ENCODE data around the gene STH.

GRCh38 chr17:46031440-46031839 is 32.4 kb downstream of the STH start:
- TF ChIP-seq CEBPB (IDR thresholded peaks at IDR 0.05; ENCODE audit: low read depth, low read length) (no peak), POLR2A (IDR thresholded peaks at IDR 0.05; ENCODE audit: low read depth, low read length) (no peak), RCOR1 (IDR thresholded peaks at IDR 0.05; ENCODE audit: insufficient replicate concordance, low read length) (no peak), MAZ (IDR thresholded peaks at IDR 0.05; ENCODE audit: borderline replicate concordance, low read depth, low read length) (no peak), BHLHE40 (IDR thresholded peaks at IDR 0.05; ENCODE audit: low read depth, low read length) (no peak), SMC3 (IDR thresholded peaks at IDR 0.05; ENCODE audit: low read depth, low read length) (no peak), RAD21 (IDR thresholded peaks at IDR 0.05; ENCODE audit: low read length) (no peak), ELK1 (IDR thresholded peaks at IDR 0.05; ENCODE audit: borderline replicate concordance, low read depth, low read length) (no peak), RFX5 (IDR thresholded peaks at IDR 0.05; ENCODE audit: low read depth, low read length) (no peak), MAFK (IDR thresholded peaks at IDR 0.05; ENCODE audit: low read depth, low read length) (no peak), USF2 (IDR thresholded peaks at IDR 0.05; ENCODE audit: low read depth, low read length) (no peak), FOS (IDR thresholded peaks at IDR 0.05; ENCODE audit: low read depth, low read length) (no peak), MXI1 (IDR thresholded peaks at IDR 0.05; ENCODE audit: borderline replicate concordance, low read depth, low read length) (no peak)
- TF ChIP-seq, protein P1, sequence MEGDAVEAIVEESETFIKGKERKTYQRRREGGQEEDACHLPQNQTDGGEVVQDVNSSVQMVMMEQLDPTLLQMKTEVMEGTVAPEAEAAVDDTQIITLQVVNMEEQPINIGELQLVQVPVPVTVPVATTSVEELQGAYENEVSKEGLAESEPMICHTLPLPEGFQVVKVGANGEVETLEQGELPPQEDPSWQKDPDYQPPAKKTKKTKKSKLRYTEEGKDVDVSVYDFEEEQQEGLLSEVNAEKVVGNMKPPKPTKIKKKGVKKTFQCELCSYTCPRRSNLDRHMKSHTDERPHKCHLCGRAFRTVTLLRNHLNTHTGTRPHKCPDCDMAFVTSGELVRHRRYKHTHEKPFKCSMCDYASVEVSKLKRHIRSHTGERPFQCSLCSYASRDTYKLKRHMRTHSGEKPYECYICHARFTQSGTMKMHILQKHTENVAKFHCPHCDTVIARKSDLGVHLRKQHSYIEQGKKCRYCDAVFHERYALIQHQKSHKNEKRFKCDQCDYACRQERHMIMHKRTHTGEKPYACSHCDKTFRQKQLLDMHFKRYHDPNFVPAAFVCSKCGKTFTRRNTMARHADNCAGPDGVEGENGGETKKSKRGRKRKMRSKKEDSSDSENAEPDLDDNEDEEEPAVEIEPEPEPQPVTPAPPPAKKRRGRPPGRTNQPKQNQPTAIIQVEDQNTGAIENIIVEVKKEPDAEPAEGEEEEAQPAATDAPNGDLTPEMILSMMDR (conservative IDR thresholded peaks at IDR 0.05; ENCODE audit: low read depth, low read length): no peak

Data from IMR-90 (cell line).